ENCODE measurements around the gene LTBP4. TPM values are rescaled to one million over a fixed set of nuclear protein-coding genes. Genes with fewer than 3 reads are reported as not detected.

Gene LTBP4
- total and polyA plus RNA-seq, 2 of the 13 experiments (the other 11 are each of a cell fraction or from before 2014, with no cell fraction given): 0.86 to 2.3 TPM

GRCh38 chr19:40641281-40641680, 40.1 kb downstream of the LTBP4 start (continued):
- no peak for TF ChIP-seq ZBTB46 (CRISPR knock-in tag; IDR thresholded peaks at IDR 0.05; ENCODE audit: borderline replicate concordance)
- TF ChIP-seq TMF1 (CRISPR knock-in tag; IDR thresholded peaks at IDR 0.05; ENCODE audit: low read depth): no peak
- TF ChIP-seq GFI1 (CRISPR knock-in tag; IDR thresholded peaks at IDR 0.05; ENCODE audit: borderline replicate concordance): no peak
- TF ChIP-seq SUZ12 (IDR thresholded peaks at IDR 0.05; ENCODE audit: low read depth, low read length): no peak
- no peak for TF ChIP-seq ZNF205 (CRISPR knock-in tag; IDR thresholded peaks at IDR 0.05)

- TF ChIP-seq KDM6A (CRISPR knock-in tag; IDR thresholded peaks at IDR 0.05; ENCODE audit: low read depth): no peak
- TF ChIP-seq STAG1 (CRISPR knock-in tag; IDR thresholded peaks at IDR 0.05): no peak
- TF ChIP-seq NFAT5 (CRISPR knock-in tag; IDR thresholded peaks at IDR 0.05): no peak
- no peak for TF ChIP-seq RAD21 (CRISPR knock-in tag; IDR thresholded peaks at IDR 0.05)
- TF ChIP-seq EHMT2 (IDR thresholded peaks at IDR 0.05; ENCODE audit: borderline replicate concordance, low read depth, low read length): no peak
- TF ChIP-seq ZNF264 (CRISPR knock-in tag; IDR thresholded peaks at IDR 0.05): no peak
- no peak for TF ChIP-seq ZNF652 (CRISPR knock-in tag; IDR thresholded peaks at IDR 0.05; ENCODE audit: borderline replicate concordance, low read depth)
- in situ Hi-C loops (cut with HindIII; ENCODE audit: extremely low pct_ligation_motif_present, low pct_unique_long_range_greater_than_20kb) (no loop called here), intact Hi-C loops (cut with micrococcal nuclease; ENCODE audit: unreplicated experiment) (no loop called here)
- no peak overlapping the region for H3K9ac ChIP-seq (ENCODE audit: insufficient read depth, low read depth, low read length)
- H2AFZ ChIP-seq (ENCODE audit: low read length): no peak overlapping the region
- no peak overlapping the region for H3K27ac ChIP-seq (ENCODE audit: extremely low read length, insufficient read depth, low read length)
- no peak for ATAC-seq
- H4K20me1 ChIP-seq (ENCODE audit: insufficient read depth, low read length): no peaks in the 10 kb centered on the region
- no TSS peak for BruUV-seq (replicated peaks)
- H3K4me2 ChIP-seq (ENCODE audit: low read depth, low read length): no peak overlapping the region
- DNase-seq (ENCODE audit: low spot score): no peak
- no peaks in the 10 kb centered on the region for H3K36me3 ChIP-seq (replicated peaks in 1 of 2; ENCODE audit: control insufficient read depth in 1 of 2, insufficient read depth in 2 of 2, low read length in 2 of 2)
- H3K4me3 ChIP-seq (replicated peaks in 1 of 3; ENCODE audit: insufficient read depth in 1 of 3, low read depth in 2 of 3, low read length in 3 of 3): no peak overlapping the region
- POLR2A ChIA-PET: no interaction called here
- peaks cover 15% of the 10 kb centered on the region; the same call in 1 of the 2 replicates for H3K4me1 ChIP-seq (ENCODE audit: insufficient read depth, low read length)
- no peak for FAIRE-seq
- CTCF ChIA-PET (ENCODE audit: low intra/inter-chr PET ratio, low total read pairs): no interaction called here
- no peaks in the 10 kb centered on the region for H3K9me3 ChIP-seq (ENCODE audit: low read length)
- peaks cover 2 to 26% of the 10 kb centered on the region in 2 experiments; a peak in 2 of 5 replicates for H3K27me3 ChIP-seq (ENCODE audit: control insufficient read depth in 1 of 2, insufficient read depth in 2 of 2, low read length in 2 of 2)
- 52% methylated on average over 18 of the region's 18 CpGs for WGBS (ENCODE audit: low lambda C conversion rate)
- H3K79me2 ChIP-seq (ENCODE audit: insufficient read depth, low read length): no peaks in the 10 kb centered on the region
Observed at GRCh38 chr19:40642051-40642706, 41.0 kb downstream of the LTBP4 start.

Data from HepG2 (cell line).